ENCODE data around the gene EPM2A. TPM values are rescaled to one million over a fixed set of nuclear protein-coding genes. Genes with fewer than 3 reads are reported as not detected.

Gene EPM2A
- total RNA-seq, 1 donor from 2014 or later: 7.6 TPM

GRCh38 chr6:145603424-145603833 is 131.9 kb downstream of the EPM2A start:
- Histone ChIP-seq H3K27ac (no peak overlapping the region), H3K4me3 (no peak overlapping the region), H3K9me3 (no peaks in the 10 kb centered on the region), H3K36me3 (no peaks in the 10 kb centered on the region), H3K27me3 (no peaks in the 10 kb centered on the region), H3K4me1 (no peaks in the 10 kb centered on the region)
- TF ChIP-seq, protein P1, sequence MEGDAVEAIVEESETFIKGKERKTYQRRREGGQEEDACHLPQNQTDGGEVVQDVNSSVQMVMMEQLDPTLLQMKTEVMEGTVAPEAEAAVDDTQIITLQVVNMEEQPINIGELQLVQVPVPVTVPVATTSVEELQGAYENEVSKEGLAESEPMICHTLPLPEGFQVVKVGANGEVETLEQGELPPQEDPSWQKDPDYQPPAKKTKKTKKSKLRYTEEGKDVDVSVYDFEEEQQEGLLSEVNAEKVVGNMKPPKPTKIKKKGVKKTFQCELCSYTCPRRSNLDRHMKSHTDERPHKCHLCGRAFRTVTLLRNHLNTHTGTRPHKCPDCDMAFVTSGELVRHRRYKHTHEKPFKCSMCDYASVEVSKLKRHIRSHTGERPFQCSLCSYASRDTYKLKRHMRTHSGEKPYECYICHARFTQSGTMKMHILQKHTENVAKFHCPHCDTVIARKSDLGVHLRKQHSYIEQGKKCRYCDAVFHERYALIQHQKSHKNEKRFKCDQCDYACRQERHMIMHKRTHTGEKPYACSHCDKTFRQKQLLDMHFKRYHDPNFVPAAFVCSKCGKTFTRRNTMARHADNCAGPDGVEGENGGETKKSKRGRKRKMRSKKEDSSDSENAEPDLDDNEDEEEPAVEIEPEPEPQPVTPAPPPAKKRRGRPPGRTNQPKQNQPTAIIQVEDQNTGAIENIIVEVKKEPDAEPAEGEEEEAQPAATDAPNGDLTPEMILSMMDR (IDR thresholded peaks at IDR 0.05): no peak
- intact Hi-C loops (cut with DNase I): no loop called here
- DNase-seq (ENCODE audit: low spot score in 2 of 2): no peak

- no peaks in the 10 kb centered on the region for H3K27me3 ChIP-seq
- no peak overlapping the region for H3K4me3 ChIP-seq
- H3K27ac ChIP-seq: no peak overlapping the region
- intact Hi-C loops (cut with DNase I): no loop called here
- no peaks in the 10 kb centered on the region for H3K36me3 ChIP-seq
- TF ChIP-seq, protein P1 (IDR thresholded peaks at IDR 0.05): no peak
- H3K9me3 ChIP-seq: no peaks in the 10 kb centered on the region
- no peaks in the 10 kb centered on the region for H3K4me1 ChIP-seq
- DNase-seq (ENCODE audit: low spot score in 2 of 2): no peak
Observed at GRCh38 chr6:145602726-145603326, 132.5 kb downstream of the EPM2A start.

GRCh38 chr6:145601397-145601796 is 133.9 kb downstream of the EPM2A start:
- no peaks in the 10 kb centered on the region for H3K36me3 ChIP-seq
- no peaks in the 10 kb centered on the region for H3K9me3 ChIP-seq
- intact Hi-C loops (cut with DNase I): no loop called here
- H3K4me1 ChIP-seq: no peaks in the 10 kb centered on the region
- no peak overlapping the region for H3K4me3 ChIP-seq
- TF ChIP-seq, protein P1 (IDR thresholded peaks at IDR 0.05): no peak
- H3K27ac ChIP-seq: no peak overlapping the region
- no peaks in the 10 kb centered on the region for H3K27me3 ChIP-seq
- DNase-seq (ENCODE audit: low spot score in 2 of 2): no peak

GRCh38 chr6:145600299-145600698 is 135.0 kb downstream of the EPM2A start:
- intact Hi-C loops (cut with DNase I): no loop called here
- no peak overlapping the region for H3K4me3 ChIP-seq

DNA sequence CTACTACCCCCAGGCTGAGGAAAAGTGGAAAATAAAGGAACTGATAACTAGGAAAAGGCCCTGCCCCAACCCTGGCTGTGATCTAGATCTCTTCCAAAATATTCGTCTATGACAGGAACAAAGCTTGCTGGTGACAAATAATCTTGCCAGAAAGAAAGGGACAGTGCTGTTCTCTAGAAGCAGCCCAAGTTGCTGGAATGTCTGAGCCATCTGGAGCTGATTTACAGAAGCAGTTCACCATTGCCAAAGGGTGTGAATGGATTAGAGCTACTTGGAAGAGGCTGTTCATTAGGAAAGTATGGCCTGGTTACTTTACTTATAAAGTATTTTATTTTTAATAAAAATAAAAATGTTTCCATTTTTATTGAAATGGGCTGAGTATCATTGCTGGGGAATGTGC is 146.3 kb downstream of the EPM2A start:
- TF ChIP-seq, protein P1 (IDR thresholded peaks at IDR 0.05): no peak
- intact Hi-C loops (cut with DNase I): no loop called here

More at GRCh38 chr6:145600299-145600698, 135.0 kb downstream of the EPM2A start:
- no peak overlapping the region for H3K27ac ChIP-seq
- no peaks in the 10 kb centered on the region for H3K36me3 ChIP-seq
- no peak for DNase-seq (ENCODE audit: low spot score in 2 of 2)
- TF ChIP-seq, protein P1 (IDR thresholded peaks at IDR 0.05): no peak
- H3K27me3 ChIP-seq: no peaks in the 10 kb centered on the region
- H3K4me1 ChIP-seq: no peaks in the 10 kb centered on the region
- H3K9me3 ChIP-seq: no peaks in the 10 kb centered on the region

GRCh38 chr6:145587334-145587733 is 148.0 kb downstream of the EPM2A start:
- intact Hi-C loops (cut with DNase I): no loop called here
- DNase-seq (ENCODE audit: low spot score in 2 of 2): no peak
- Histone ChIP-seq H3K4me3 (no peak overlapping the region), H3K4me1 (no peaks in the 10 kb centered on the region), H3K9me3 (no peaks in the 10 kb centered on the region), H3K36me3 (no peaks in the 10 kb centered on the region), H3K27me3 (no peaks in the 10 kb centered on the region), H3K27ac (no peak overlapping the region)
- TF ChIP-seq, protein P1 (IDR thresholded peaks at IDR 0.05): no peak

More for the DNA sequence above, 146.3 kb downstream of the EPM2A start:
- H3K4me1 ChIP-seq: no peaks in the 10 kb centered on the region
- H3K9me3 ChIP-seq: no peaks in the 10 kb centered on the region
- no peak for DNase-seq (ENCODE audit: low spot score in 2 of 2)
- no peaks in the 10 kb centered on the region for H3K36me3 ChIP-seq
- no peak overlapping the region for H3K4me3 ChIP-seq
- H3K27me3 ChIP-seq: no peaks in the 10 kb centered on the region
- no peak overlapping the region for H3K27ac ChIP-seq

Measured in ascending aorta (tissue), 2 donors.